Hepatic stellate cell (primary cell): ENCODE data around the gene AMBRA1.

Source experiments
- DNase-seq: peaks from one replicate; pipeline ENCODE4 v3.0.0; 2011; ENCODE audit warnings: low spot score

AMBRA1 gene

DNA sequence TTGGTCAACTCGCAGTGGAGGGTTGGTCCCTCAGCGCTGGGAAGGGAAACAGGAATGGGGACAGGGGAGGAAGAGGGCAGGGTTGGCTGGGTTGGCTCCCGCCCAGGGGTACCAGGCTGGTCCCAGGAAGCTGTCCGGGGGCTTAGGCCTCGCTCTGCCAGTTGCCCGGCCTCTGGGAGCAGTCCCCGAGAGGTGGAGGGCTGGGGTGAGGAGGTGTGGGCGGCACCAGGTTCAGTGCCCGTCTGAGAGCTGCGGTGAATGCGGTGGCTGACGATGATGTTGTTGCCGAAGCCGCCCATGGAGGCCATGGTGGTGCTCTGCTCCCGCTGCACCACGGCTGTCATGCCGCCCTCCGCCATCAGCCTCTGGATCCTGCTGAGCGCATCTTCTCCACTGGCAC, 196.3 kb downstream of the AMBRA1 start:
- DNase-seq: no peak

DNA sequence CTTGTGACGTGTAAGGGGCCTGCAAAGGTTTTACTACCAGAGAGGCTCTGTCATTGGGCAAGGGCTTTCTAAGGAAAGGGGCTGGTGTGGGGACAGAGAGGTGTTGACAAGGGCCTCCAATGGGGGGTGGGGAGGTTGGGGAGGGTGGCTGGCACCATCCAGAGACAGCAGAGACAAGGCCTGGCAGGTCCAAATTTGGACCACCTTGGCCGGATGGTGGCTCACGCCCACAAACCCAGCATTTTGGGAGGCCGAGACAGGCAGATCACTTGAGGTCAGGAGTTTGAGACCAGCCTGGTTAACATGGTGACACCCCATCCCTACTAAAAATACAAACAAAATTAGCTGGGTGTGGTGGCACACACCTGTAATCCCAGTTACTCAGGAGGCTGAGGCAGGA, 200.1 kb downstream of the AMBRA1 start:
- DNase-seq: no peak

DNA sequence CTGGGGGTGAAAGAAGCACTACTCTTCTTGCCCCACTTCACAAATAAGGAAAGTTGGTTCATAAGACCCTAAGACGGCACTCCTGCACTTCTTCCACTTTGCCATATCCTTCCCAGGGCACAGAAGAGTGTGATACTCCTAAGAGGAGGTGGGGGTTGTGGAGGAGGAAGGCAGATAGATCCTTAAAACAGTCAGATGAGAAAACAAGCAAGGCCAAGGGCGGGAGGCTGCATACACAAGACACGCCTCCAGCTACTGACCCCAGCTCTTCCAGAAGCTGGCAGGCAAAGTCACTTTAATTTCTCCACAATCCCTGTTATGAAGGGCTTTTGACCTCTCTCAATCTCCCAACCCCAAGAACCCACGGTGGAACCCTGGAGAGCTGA, 200.6 kb downstream of the AMBRA1 start:
- no peak for DNase-seq

DNA sequence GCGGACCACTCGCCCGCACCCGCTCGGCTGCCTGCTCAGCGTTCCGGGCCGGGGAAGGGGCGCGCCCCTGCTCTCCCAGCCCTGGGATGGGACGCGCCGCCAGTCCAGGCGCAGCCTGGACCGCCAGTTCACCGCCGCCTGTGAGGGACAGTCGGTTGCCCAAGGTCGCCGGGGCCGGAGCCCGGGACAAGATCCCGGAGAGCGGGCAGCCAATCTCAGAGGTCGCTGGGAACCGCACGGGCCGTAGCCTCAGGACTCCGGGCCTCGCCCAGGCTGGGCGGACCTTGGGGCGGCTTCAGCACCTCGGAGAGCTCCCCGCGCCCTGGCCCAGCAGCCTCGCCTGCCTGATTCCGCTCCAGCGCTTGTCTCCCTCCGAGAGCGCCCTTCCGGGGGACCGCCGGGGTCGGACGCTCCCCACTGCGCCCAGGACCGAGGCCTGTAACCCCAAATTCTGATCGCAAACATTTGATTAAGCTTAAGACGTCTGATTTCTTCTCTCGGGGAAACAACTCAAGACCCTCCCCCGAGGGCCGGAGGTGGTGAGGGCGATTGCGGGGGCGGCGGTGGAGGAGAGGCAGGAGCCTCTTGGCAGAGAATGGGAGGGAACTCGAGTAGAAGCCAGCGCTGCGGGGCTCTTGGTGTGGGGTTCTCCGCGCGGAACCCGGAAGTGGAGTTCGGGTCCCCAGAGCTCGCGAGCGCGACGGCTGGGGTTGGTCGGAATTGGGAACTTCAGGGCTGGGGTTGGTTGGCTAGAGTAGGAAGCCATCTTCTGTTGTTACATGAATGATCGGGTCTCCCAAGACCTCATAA, 201.2 kb downstream of the AMBRA1 start:
- peak; percentile 96 for DNase-seq

DNA sequence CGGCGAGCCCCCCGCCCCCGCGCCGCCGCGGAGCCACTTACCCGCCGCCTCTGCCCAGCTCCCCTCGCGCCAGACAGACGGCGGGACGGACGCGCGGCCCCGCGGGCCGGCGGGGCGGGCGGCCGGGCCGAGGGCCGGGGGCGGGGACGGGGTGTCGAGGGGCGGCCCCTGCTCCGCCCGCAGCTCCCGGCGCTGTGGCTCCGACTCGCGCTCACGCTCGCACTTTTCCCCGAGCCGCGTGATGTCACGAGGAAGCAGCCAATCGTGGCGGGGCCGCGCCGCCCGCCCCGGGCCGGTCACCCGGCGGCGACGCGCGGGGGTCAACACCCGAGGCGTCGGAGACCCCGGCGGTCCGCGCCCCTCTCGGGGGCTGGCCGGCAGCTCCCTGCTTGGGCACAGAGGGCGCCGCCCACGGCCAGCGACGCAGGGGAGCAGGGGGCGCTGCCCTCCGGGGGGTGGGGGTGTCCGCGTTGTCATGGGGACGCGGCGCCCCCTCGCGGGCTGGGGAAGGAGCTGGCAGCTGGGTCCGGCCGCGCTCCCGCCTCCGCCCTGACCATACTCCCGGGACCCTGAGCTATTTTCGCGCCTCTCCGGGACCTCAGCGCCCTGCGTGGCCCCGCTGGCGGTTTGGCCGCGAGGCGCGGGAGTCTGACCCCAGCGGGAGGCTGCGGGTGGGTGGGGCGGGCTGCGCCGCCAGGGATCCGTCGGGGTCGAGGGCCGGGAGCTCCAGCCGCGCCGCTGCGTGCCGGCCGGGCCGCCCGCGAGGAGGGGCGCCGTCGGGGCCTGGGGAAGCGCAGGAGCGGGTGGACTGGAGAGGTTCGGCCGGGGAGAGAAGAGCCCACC, 202.0 kb downstream of the AMBRA1 start, which contains the start of gene CHRM4:
TSS of gene CHRM4 (minus strand) at position 199 of the 843 bp plus-strand sequence. CDS start 5,219 bp downstream, outside the sequence.
- DNase-seq: peak; percentile 74

DNA sequence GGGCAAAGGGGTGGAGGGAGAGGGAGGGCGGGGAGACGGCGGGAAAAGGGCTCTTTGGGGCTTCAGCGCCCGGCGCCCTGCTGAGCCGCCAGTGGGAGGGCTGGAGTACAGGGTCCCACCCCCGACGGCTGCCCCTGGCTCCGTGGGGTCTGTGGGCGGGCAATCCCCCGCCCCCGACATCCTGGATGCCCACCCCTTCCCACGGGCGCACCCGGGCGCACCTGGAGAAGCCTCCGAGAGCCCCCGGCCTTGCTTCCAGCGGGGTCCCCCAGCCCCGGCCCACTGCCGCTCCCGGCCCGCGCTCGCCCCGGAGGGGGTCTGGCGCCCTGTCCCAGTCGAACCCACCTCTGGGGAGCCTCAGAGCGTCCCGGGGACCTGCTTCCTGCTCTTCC, 202.6 kb downstream of the AMBRA1 start:
- no peak for DNase-seq

DNA sequence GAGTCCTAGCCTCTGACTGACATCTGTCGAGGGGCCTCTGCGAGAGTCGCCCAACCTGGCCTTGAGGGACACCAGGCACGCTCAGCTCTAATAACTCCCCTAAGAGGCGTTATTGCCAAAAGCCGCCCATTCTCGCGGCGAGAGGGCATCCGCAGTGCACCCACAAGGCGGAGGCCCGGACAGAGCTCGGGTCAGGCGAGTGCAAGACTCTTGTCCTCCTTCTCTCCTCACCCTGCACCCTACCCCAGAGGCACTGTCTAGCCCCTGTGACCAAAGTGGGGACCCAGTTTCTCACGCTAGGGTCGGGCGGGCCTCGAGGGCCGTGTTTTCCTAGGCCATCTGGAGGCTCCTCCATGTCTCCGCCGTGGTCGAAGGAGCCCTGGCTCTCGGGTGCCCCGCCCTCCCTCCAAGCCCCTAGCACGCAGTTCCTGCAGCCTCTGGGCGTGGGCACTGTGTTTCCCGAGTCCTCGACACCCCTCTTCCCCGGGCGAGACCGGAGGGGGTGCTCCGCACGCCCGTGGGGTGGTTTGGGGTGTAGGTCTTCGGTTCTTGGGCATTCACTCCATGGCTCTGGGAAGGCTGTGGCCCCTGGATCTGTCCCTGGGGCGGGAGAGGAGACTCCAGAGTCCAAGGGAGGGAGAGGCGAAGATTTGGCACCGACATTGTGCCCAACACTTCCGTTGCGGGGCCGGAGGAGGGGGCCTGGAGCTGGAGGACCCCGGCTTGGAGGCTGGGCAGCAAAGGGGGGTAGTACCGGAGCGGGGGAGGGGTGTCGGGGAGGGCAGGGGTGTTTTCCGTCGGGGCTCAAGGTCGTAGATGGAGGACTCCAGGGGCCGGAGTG, 203.3 kb downstream of the AMBRA1 start:
- DNase-seq: no peak

DNA sequence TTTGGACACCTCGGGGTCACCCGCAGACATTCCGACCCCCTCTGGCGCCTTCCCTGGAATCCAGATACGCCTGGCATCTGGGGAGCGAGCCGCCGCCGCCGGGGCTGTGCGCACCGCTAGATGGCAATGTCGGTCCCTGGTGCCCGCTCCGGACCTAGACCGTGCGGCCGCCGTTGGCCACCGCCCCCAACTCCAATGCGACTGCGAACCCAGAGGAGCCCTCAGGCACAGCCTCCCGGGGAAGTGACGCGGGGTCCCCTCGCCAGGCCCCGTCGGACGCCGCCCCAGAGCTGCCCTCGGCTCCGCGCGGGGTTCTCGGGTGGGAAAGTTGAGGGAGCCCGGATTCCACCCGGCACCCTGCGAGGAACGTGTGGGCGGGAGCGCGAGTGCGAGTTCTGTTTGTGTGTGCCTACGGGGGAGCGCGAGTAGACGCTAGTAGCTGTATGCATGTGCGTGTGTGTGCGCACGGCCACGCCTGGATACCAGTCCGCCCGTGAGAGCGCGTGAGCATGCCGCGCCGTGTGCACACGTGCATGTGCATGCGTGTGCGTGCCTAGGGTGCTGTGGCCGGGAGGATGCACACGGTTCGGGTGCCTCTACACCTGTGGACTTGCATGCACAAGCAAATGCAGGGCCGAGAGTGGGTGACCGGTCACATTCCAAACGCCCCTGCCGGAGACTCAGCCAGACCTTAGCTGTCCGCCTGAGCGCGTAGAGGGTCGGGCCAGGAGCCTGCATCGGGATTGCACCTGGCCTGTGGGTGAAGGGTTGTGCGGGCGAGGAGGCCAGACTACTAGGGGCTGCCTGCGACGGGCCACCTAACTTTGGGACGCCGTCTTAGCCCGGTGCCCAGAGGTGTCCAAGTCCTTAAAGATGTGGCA, 204.1 kb downstream of the AMBRA1 start:
- peak; percentile 92 for DNase-seq

DNA sequence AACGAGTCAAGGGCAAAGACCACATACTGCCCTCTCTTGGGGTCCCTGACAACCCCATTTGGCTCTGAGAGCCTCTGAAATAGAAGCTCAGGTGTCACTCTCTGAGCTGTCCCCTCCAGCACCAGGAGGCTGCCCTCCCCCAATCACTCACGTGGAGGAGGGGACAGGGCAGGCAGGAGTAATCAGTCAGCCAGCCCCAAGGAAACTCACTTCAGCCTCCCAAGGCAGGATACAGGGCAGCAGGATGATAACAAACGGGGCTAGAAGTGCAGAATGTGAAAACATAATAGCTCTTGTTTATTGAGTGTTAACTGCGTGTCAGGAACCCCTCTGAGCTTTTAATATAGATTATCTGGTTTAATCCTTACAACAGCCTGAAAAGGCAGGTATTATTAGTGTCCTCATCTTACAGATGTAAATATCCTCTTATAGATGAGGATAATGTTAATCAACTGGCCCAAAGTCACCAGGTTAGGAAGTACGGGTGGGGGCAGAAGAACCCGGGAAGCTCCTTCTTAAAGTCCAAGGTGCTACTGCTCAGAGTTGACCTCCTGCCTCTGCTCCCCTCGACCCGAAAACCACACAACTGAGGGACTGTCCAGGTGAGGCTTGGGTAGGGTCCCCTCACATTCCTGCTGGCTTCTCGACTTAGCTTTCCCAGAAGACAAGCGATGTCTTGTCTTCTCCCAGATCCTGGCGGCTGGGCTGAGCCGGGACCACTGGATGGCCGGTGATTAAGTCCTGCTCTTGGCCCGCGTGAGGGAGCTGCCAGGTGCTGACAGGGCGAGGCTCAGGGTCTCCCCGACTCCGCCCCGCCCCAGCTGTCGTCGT, 205.0 kb downstream of the AMBRA1 start:
- no peak for DNase-seq

DNA sequence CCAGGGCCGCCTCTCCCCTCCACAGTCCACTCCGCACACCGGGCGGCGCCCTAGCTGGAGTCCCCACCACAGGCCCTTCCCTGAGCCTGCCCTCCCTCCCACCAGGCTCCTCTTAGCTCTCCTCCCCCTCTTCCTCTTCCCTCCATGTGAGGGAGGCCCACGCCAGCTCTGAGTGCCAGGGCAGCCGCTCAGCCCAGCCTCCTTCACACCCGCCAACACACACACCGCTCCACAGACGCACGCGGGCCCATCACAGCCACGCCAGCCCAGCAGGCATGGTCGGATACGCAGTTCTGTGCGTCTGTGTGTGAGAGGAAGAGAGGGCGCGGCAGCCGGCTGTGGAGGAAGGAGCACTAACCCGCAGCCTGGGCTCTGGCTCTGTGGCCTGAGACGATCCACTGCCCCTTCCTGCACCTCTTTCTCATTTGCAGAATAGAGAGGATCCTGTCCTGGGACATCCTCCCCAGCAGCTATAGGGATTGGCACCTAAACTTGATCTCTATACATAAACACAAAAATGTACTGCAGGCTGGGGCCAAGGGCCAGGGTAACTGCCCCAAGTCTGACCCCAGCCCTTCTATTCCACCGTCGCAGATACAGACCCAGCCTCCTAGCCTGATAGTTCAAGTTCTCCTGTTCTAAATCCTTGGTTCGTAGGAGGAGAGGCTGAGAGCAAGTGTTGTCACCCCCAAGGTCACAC, 205.8 kb downstream of the AMBRA1 start:
- no peak for DNase-seq

DNA sequence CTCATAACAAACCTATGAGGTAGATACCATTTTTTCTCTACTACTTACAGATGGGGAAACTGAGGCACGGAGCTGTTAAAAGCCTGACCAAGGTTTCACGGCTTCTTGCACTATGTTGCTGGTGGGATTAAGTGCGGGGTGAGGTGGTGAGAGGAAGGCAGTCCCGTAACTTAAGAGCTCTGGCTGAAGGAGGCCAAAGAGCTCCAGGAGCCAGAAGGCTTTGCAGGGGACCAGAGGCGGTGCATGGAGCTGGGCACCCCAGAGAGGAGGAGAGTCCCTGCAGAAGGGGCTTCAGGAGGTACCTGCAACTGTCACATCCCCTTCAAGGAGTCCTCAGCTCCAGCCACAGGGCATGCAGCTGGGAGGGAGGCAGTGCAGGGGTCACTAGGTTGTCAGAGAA, 206.4 kb downstream of the AMBRA1 start:
- no peak for DNase-seq

DNA sequence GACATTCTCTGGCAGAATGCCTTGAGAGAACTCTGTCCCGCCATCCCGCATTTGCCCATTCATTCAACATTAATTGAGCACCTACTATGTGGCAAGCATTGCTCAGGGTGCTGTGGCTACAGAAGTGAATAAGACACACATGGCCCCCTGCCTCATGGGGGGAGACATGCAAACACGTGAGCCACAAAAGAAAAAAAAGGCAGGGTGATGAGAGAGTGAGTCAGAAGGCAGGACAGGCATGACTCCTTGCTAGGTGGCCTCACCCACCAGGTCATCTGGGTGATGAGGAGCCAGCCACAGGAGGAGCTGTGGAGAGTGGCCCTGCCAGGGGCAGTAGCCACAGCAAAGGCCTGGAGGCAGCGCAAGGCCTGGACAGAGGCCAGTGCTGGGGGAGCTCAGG, 207.1 kb downstream of the AMBRA1 start:
- DNase-seq: peak; percentile 54

DNA sequence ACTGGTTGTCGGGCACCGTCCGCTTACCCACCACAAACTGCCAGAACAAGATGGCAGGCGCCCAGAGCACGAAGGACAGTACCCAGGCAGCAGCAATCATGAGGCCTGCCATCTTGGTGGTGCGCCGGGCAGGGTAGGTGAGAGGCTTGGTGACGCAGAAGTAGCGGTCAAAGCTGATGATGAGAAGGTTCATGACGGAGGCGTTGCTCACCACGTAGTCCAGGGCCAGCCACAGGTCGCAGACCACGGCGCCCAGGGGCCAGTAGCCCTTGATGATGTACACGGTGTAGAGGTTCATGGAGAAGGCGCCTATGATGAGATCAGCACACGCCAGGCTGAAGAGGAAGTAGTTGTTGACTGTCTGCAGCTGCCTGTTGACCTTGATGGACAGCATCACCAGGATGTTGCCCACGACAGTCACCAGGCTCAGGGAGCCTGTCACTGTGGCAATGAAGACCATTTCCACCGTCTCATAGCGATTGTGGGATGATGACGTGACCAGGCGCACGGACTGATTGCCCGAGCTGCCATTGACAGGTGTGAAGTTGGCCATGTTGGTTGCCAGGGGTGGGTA, 207.7 kb downstream of the AMBRA1 start:
- no peak for DNase-seq

DNA sequence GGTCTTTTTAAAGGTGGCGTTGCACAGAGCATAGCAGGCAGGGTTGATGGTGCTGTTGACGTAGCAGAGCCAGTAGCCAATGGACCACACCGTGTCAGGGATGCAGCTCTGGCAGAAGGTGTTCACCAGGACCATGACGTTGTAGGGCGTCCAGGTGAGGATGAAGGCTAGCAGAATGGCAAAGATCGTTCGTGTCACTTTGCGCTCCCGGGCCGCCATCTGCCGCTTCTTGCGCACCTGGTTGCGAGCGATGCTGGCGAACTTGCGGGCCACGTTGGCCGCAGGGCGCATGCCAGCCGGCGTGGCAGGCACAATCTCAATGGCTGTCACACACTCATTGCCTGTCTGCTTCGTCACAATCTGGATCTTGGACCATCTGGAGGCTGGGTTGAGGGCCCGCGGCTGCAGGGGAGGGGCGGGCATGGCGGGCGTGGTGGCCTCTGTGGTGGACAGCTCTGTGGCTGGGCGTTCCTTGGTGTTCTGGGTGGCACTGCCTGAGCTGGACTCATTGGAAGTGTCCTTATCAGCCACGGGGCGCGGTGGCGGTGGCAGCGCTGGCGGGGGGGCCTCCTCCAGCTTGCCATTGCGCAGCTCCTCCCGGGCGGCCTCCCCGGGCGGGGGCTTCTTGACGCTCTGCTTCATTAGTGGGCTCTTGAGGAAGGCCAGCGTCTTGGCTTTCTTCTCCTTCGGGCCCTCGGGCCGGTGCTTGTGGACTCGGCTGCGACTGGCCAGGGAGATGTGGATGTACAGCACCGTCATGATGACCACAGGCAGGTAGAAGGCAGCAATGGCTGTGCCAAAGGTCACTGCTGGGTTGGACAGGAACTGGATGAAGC, 208.4 kb downstream of the AMBRA1 start:
- no peak for DNase-seq

DNA sequence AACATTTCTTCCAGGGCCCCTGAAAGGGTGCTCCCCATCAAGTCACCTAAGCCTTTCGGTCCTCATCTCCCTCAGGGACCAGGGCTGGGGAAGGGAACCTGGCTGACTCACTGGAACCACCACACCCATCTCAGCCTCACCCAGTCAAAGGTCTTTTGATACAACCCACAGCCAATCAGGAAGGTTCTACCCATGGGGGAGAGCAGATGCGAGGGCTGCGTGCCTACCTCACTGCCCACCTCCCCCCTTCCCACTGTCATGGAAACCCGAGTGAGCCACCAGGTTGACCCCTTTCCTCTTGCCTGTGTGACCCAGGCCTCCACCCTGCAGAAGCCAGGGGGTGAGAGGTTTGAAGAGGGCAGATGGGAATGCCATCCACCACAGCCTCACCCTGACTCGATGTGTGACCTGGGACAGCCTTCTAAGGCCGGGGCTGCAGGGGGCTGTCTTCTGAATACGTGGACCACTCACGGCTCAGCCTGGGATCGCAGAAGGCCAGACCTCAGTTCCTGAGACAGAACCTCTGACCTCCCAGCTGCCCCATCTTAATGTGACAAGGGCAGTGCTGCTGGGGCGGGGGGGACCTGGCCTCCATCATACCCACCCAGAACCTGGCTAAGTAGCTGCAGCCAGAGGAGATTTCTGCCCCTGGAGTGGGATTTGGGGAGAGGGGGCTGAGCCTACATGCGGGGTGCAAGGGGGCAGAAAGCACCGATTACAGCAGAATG, 209.7 kb downstream of the AMBRA1 start:
- DNase-seq: no peak

DNA sequence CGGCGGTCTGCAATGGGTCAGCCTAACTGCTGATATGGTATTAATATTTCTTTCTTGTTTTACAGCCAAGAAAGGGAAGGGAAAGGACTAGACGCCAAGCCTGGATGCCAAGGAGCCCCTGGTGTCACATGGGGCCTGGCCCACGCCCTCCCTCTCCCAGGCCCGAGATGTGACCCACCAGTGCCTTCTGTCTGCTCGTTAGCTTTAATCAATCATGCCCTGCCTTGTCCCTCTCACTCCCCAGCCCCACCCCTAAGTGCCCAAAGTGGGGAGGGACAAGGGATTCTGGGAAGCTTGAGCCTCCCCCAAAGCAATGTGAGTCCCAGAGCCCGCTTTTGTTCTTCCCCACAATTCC, 210.4 kb downstream of the AMBRA1 start:
- no peak for DNase-seq

DNA sequence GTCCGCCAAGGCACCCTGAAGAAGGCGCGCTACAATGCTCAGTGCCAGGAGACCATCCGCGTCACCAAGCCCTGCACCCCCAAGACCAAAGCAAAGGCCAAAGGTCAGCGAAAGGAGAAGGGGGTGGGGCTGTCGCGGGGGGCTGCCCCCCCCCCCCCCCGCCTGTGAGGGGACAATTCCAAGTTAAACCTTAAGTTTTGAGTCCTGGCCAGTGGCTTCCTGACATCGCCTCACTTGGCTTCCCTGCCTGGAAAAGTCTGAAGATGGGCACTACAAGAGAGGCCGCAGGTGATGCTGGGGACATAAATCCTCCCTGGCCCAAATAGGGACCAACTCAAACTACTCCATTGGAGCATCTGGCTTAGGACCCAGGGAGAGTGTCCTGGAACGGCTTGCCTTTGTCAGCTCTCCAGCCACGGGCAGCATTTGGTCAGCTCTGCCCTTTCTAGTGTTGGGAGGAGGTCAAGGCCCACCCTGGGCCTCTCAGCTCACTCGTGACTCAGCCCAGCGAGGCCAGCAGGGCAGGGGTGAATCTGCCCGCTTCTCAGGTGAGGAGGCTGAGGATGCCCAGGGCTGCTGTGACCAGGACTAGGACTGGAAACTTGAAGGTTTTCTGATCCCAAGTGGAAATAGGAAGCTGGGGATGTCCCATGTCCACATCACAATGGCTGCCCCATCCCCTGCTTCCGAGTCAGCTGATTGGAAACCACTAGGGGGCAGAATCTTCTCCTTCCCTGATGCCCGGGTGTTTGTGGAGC, 211.0 kb downstream of the AMBRA1 start:
- DNase-seq: peak; percentile 88
